ENCODE measurements around the gene RUNX2.

Gene RUNX2

GRCh38 chr6:45631396-45631795 lies 303.3 kb downstream of the RUNX2 start:
- no peak overlapping the region for H3K4me3 ChIP-seq (ENCODE audit: control insufficient read depth, low read depth, low read length)
- TF ChIP-seq, protein P1, sequence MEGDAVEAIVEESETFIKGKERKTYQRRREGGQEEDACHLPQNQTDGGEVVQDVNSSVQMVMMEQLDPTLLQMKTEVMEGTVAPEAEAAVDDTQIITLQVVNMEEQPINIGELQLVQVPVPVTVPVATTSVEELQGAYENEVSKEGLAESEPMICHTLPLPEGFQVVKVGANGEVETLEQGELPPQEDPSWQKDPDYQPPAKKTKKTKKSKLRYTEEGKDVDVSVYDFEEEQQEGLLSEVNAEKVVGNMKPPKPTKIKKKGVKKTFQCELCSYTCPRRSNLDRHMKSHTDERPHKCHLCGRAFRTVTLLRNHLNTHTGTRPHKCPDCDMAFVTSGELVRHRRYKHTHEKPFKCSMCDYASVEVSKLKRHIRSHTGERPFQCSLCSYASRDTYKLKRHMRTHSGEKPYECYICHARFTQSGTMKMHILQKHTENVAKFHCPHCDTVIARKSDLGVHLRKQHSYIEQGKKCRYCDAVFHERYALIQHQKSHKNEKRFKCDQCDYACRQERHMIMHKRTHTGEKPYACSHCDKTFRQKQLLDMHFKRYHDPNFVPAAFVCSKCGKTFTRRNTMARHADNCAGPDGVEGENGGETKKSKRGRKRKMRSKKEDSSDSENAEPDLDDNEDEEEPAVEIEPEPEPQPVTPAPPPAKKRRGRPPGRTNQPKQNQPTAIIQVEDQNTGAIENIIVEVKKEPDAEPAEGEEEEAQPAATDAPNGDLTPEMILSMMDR (conservative IDR thresholded peaks at IDR 0.05; ENCODE audit: control insufficient read depth, insufficient read depth, low read depth, low read length) = no peak
- no peak for DNase-seq (ENCODE audit: low read depth)

GRCh38 chr6:45633272-45633908 lies 305.3 kb downstream of the RUNX2 start:
- H3K4me3 ChIP-seq (ENCODE audit: control insufficient read depth, low read depth, low read length) = no peak overlapping the region
- TF ChIP-seq, protein P1 (conservative IDR thresholded peaks at IDR 0.05; ENCODE audit: control insufficient read depth, insufficient read depth, low read depth, low read length) = no peak
- no peak for DNase-seq (ENCODE audit: low read depth)

- H3K4me3 ChIP-seq (ENCODE audit: control insufficient read depth, low read depth, low read length) = no peak overlapping the region
- no peak for DNase-seq (ENCODE audit: low read depth)
- TF ChIP-seq, protein P1 (conservative IDR thresholded peaks at IDR 0.05; ENCODE audit: control insufficient read depth, insufficient read depth, low read depth, low read length) = no peak
These were observed 306.1 kb downstream of the RUNX2 start for GRCh38 chr6:45634231-45634630.

GRCh38 chr6:45635284-45635867 lies 307.2 kb downstream of the RUNX2 start:
- H3K4me3 ChIP-seq (ENCODE audit: control insufficient read depth, low read depth, low read length) = no peak overlapping the region
- DNase-seq (ENCODE audit: low read depth) = no peak
- TF ChIP-seq, protein P1 (conservative IDR thresholded peaks at IDR 0.05; ENCODE audit: control insufficient read depth, insufficient read depth, low read depth, low read length) = no peak

DNA sequence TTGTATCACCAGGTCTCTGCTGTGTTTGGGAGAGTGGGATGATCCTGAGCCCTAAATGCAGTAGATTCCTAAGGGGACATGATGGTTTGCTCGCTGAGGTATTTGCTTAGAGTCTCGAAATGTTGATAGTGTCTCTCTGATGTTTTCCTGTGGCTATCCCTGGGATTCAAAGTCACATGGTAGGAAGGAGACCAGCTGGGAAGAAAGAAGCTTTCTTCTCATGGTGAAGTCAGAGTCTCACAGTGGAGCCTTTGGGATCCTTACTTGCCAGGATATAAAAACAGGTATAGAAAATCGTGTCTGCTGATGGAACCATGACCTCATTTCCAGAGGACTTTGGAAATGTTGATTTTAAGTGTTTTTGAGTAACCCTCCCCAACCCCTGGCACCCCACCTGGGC lies 308.9 kb downstream of the RUNX2 start:
- no peak for DNase-seq (ENCODE audit: low read depth)
- TF ChIP-seq, protein P1 (conservative IDR thresholded peaks at IDR 0.05; ENCODE audit: control insufficient read depth, insufficient read depth, low read depth, low read length) = no peak

GRCh38 chr6:45637611-45638257 lies 309.6 kb downstream of the RUNX2 start:
- DNase-seq (ENCODE audit: low read depth) = no peak
- no peak overlapping the region for H3K4me3 ChIP-seq (ENCODE audit: control insufficient read depth, low read depth, low read length)
- TF ChIP-seq, protein P1 (conservative IDR thresholded peaks at IDR 0.05; ENCODE audit: control insufficient read depth, insufficient read depth, low read depth, low read length) = no peak

More for the DNA sequence above, 308.9 kb downstream of the RUNX2 start:
- no peak overlapping the region for H3K4me3 ChIP-seq (ENCODE audit: control insufficient read depth, low read depth, low read length)
